IPS-18c (cell line): Measurements from ENCODE around the gene MPP2.

ENCODE experiments used
- H3K4me3 ChIP-seq: 2 replicates; pipeline ENCODE4 v1.7.0; 2013; ENCODE audit warnings: low read depth, mild to moderate bottlenecking, low read length, moderate library complexity; ENCODE audit not compliant: insufficient read depth
- H3K9me3 ChIP-seq: one replicate; pipeline ENCODE4 v1.6.1; 2013; ENCODE audit warnings: mild to moderate bottlenecking, low read length, moderate library complexity; ENCODE audit not compliant: control insufficient read depth, insufficient read depth

MPP2 gene

GRCh38 chr17:43891851-43892646 lies 15.3 kb downstream of the MPP2 start:
- no peak overlapping the region for H3K4me3 ChIP-seq

GRCh38 chr17:43890240-43890639 lies 17.1 kb downstream of the MPP2 start:
- no peaks in the 10 kb centered on the region for H3K9me3 ChIP-seq
- H3K4me3 ChIP-seq: no peak overlapping the region

More at GRCh38 chr17:43891851-43892646, 15.3 kb downstream of the MPP2 start:
- H3K9me3 ChIP-seq: no peaks in the 10 kb centered on the region

DNA sequence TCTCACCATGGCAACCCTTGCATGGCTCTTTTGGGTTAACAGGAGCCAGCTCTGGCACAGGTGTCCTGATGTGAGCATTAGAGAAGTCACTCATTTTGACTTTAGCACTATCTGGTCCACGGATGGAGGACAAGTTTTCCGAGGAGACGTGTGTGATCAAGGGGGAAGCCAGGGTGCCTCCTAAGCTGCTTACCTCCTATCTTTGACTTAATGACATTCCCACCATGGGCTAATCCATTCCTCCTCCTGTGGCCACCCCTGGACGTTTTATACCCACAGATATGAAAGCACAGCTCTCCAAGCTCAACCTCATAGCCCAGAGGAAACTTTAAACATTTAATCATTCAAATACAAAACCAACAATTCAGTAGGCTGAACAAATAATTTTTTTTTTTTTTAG lies 18.8 kb downstream of the MPP2 start:
- Histone ChIP-seq H3K9me3 (no peaks in the 10 kb centered on the region), H3K4me3 (no peak overlapping the region)

GRCh38 chr17:43882761-43883415 lies 24.4 kb downstream of the MPP2 start:
- no peaks in the 10 kb centered on the region for H3K9me3 ChIP-seq
- H3K4me3 ChIP-seq: no peak overlapping the region

DNA sequence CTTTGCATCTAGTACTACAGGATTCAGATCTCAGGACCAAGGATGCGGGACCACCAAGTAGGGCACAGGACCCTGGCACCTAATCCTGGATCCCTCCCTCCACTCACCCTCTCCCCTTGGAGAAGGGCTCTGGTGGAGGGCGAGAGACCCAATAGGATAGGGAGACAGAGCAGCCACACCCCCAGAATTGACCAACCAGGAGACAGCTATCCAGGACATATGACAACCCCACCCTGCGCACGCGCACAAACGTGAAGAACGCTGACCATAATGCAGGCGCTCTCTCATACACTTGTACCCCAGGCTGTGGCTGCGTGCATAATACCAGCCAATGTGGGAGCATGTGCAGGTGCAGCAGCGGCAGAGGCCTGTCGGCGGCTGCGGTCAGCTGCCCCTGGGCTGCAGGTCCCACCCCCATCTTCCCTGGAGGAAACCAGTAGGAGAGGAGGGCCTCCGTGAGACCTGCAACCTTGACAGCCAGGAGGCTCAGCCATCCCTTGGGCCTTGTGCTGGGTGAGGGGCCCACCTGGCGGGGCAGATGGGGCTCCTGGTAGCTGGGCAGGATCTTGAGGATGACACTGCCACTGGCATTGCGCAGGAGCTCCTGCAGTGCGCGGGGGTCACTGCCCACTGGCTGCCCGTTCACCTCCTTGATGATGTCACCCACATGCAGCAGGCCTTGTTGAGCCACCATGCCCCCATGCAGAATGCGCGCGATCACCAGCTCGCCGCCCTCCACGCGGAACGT lies 25.4 kb downstream of the MPP2 start:
- Histone ChIP-seq H3K4me3 (no peak overlapping the region), H3K9me3 (no peaks in the 10 kb centered on the region)

DNA sequence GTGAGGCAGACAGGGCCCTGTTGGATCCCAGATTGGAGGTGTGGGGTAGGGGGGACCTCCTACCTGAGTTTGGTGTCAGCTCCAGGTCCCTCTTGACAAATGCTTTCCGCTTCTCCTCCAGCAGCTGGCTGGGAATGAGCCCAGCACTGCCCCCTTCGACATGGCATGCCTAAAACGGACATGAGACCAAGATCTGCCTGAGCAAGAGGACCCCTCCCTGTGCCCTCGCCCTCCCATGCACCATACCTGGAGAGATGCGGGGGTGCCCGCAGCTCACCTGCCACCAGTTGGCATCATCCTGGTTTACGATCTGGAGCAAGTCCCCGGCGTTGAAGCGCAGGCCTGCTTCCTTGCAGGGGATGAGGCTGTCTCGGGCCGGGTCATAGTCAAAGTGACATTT lies 26.2 kb downstream of the MPP2 start:
- Histone ChIP-seq H3K9me3 (no peaks in the 10 kb centered on the region), H3K4me3 (no peak overlapping the region)

DNA sequence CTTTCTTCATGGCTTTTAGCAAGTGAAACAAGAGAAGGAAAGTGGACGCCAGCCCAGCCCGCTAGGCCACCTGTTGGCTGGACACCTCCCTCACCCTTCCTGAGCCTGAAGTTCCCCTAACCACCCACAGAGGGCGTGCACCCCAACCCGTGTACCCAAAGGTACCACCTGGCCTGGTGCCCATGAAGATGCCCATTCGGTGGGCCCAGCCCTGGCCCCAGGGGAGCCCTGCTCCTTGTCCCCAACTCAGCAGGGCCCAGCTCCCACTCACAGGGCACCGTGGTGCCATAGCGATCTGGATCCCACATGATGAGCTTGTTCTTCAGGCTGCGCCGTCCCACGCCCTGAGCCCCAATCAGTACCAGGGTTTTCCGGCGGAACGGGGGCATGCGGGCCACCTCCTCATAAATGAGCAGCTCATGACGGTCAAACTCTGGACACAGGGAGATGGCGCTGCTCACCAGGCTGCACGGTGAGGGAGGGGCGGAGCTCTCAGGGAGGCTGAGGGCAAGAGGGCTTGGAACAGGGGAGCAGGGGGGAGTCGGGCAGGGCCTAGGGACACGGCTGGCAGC lies 26.8 kb downstream of the MPP2 start:
- Histone ChIP-seq H3K4me3 (no peak overlapping the region), H3K9me3 (no peaks in the 10 kb centered on the region)

- H3K4me3 ChIP-seq: no peak overlapping the region
- H3K9me3 ChIP-seq: no peaks in the 10 kb centered on the region
Measured at GRCh38 chr17:43879723-43880419, 27.5 kb downstream of the MPP2 start.

GRCh38 chr17:43878260-43879175 lies 28.8 kb downstream of the MPP2 start:
- no peak overlapping the region for H3K4me3 ChIP-seq
- no peaks in the 10 kb centered on the region for H3K9me3 ChIP-seq

DNA sequence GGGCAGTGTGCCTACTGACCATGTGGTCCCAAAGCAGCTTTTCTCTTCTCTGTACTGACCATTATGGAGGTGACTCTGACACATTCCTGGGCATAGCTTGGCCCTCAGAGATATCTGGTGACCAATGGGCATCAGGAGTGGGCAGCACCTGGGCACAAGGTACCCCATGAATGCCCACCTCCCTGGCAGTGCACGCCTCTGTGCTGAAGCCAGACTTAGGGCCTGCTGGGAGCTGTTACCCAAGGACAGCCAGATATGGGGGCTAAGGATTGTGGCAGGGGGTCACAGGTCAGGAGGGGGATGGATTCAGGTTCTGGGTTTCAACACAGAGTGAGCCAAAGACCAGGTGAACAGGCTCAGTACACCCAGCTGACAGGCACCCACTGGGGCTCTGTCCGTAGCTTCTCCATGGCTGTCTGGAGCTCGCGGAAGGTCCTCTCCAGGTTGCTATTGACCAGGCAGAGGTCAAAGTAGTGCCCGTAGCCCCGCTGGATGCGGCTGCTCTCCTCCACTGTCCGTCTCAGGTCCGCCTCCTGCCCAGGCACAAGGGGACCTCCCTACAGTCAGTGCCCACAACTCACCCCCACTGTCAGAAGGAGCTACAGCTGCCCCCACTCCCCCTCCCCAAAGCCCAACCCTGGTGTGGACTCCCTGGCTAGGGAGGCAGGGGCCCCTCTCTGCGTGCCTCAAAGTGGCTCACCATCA lies 29.7 kb downstream of the MPP2 start:
- H3K4me3 ChIP-seq: no peak overlapping the region
- H3K9me3 ChIP-seq: no peaks in the 10 kb centered on the region

- H3K4me3 ChIP-seq: no peak overlapping the region
- H3K9me3 ChIP-seq: no peaks in the 10 kb centered on the region
Measured at GRCh38 chr17:43877031-43877430, 30.3 kb downstream of the MPP2 start.

GRCh38 chr17:43875476-43876147 lies 31.7 kb downstream of the MPP2 start:
- no peaks in the 10 kb centered on the region for H3K9me3 ChIP-seq
- no peak overlapping the region for H3K4me3 ChIP-seq

GRCh38 chr17:43874293-43874692 lies 33.0 kb downstream of the MPP2 start:
- Histone ChIP-seq H3K9me3 (no peaks in the 10 kb centered on the region), H3K4me3 (no peak overlapping the region)

DNA sequence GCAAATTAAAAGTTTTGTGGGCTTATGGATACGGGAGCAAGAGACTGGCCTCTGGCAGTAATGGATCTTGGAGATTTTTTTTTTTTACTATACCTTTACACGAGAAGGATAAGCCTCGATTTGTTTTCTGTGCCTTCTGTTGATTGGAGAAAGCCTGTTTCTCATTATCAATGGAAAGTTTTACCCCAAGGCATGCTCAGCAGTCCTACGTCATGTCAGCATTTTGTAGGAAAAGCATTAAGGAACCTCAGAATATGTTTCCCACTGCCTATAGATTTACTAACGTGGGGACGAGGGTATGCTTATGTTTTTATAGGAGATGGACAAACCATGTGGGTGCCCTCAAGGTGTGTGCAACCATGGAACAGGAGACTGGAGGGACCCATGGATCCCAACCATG lies 33.5 kb downstream of the MPP2 start:
- no peaks in the 10 kb centered on the region for H3K9me3 ChIP-seq
- no peak overlapping the region for H3K4me3 ChIP-seq

GRCh38 chr17:43873091-43873490 lies 34.2 kb downstream of the MPP2 start:
- no peaks in the 10 kb centered on the region for H3K9me3 ChIP-seq
- no peak overlapping the region for H3K4me3 ChIP-seq
